ENCODE results near the gene RNASEH2B.

RNASEH2B gene

GRCh38 chr13:50940509-50940908 lies 30.9 kb downstream of the RNASEH2B start:
- no peak for DNase-seq (ENCODE audit: low read depth in 2 of 2)

- DNase-seq (ENCODE audit: low read depth in 2 of 2): no peak
Observed at GRCh38 chr13:50941146-50941545, 31.6 kb downstream of the RNASEH2B start.

GRCh38 chr13:50942630-50943311 lies 33.2 kb downstream of the RNASEH2B start:
- no peak for DNase-seq (ENCODE audit: low read depth in 2 of 2)

GRCh38 chr13:50945669-50946068 lies 36.1 kb downstream of the RNASEH2B start:
- DNase-seq (ENCODE audit: low read depth in 2 of 2): no peak

- peak; percentile 45 to 61 for DNase-seq (ENCODE audit: low read depth in 2 of 2)
Observed at GRCh38 chr13:50948601-50949000, 39.0 kb downstream of the RNASEH2B start.

- peak; percentile 19 to 35 for DNase-seq (ENCODE audit: low read depth in 2 of 2)
Observed at GRCh38 chr13:50950849-50951248, 41.3 kb downstream of the RNASEH2B start.

GRCh38 chr13:50951366-50951765 lies 41.8 kb downstream of the RNASEH2B start:
- peak; percentile 89 to 92 for DNase-seq (ENCODE audit: low read depth in 2 of 2)

GRCh38 chr13:50955241-50955640 lies 45.6 kb downstream of the RNASEH2B start:
- DNase-seq (ENCODE audit: low read depth in 2 of 2): no peak

- DNase-seq (ENCODE audit: low read depth in 2 of 2): no peak
Observed at GRCh38 chr13:50955798-50956197, 46.2 kb downstream of the RNASEH2B start.

GRCh38 chr13:50957620-50958019 lies 48.0 kb downstream of the RNASEH2B start:
- no peak for DNase-seq (ENCODE audit: low read depth in 2 of 2)

GRCh38 chr13:50969691-50970090 lies 60.1 kb downstream of the RNASEH2B start:
- DNase-seq (ENCODE audit: low read depth in 2 of 2): no peak

GRCh38 chr13:50970956-50971355 lies 61.4 kb downstream of the RNASEH2B start:
- DNase-seq (ENCODE audit: low read depth in 2 of 2): no peak

- no peak for DNase-seq (ENCODE audit: low read depth in 2 of 2)
Observed at GRCh38 chr13:50974268-50974667, 64.7 kb downstream of the RNASEH2B start.

- no peak for DNase-seq (ENCODE audit: low read depth in 2 of 2)
Observed at GRCh38 chr13:50979187-50979586, 69.6 kb downstream of the RNASEH2B start.

- no peak for DNase-seq (ENCODE audit: low read depth in 2 of 2)
Observed at GRCh38 chr13:50981686-50982085, 72.1 kb downstream of the RNASEH2B start.

- DNase-seq (ENCODE audit: low read depth in 2 of 2): no peak
Observed at GRCh38 chr13:50989476-50989875, 79.9 kb downstream of the RNASEH2B start.

GRCh38 chr13:50990065-50990817 lies 80.7 kb downstream of the RNASEH2B start:
- no peak for DNase-seq (ENCODE audit: low read depth in 2 of 2)

GRCh38 chr13:50990818-50991506 lies 81.4 kb downstream of the RNASEH2B start:
- no peak for DNase-seq (ENCODE audit: low read depth in 2 of 2)

GRCh38 chr13:50991579-50992521 lies 82.3 kb downstream of the RNASEH2B start:
- DNase-seq (ENCODE audit: low read depth in 2 of 2): no peak

- DNase-seq (ENCODE audit: low read depth in 2 of 2): no peak
Observed at GRCh38 chr13:50993371-50993770, 83.8 kb downstream of the RNASEH2B start.

- DNase-seq (ENCODE audit: low read depth in 2 of 2): peak; percentile 23 to 29
Observed at GRCh38 chr13:50993934-50994333, 84.3 kb downstream of the RNASEH2B start.

GRCh38 chr13:50994651-50995050 lies 85.1 kb downstream of the RNASEH2B start:
- DNase-seq (ENCODE audit: low read depth in 2 of 2): no peak
